SK-N-SH treated with all-trans-retinoic acid at 6 μM for 48 hours (cell line): ENCODE data around the gene KRTAP5-3.

Source experiments
- ATAC-seq: fragments of 200-7000 bp; cut with Tn5 transposase; 3 replicates; pipeline ENCODE4 v1.9.1; 2020; ENCODE audit warnings: mild to moderate bottlenecking, moderate library complexity
- ARNTL ChIP-seq: fragments of 450-650 bp; formaldehyde crosslinking; IDR thresholded peaks from 2 replicates; pipeline ENCODE4 v1.5.0; 2020; ENCODE audit warnings: low read depth, mild to moderate bottlenecking, moderate library complexity, borderline replicate concordance
- CSDC2 ChIP-seq: fragments of 250-450 bp; sonication (Bioruptor Pico); IDR thresholded peaks from 2 replicates; pipeline ENCODE4 v1.5.0; 2020; ENCODE audit warnings: mild to moderate bottlenecking, moderate library complexity
- ESRRG ChIP-seq: fragments of 250-450 bp; sonication (Bioruptor Pico); IDR thresholded peaks from 2 replicates; pipeline ENCODE4 v1.6.1; 2021; ENCODE audit warnings: mild to moderate bottlenecking
- GLIS3 ChIP-seq: fragments of 250-450 bp; sonication (Bioruptor Pico); IDR thresholded peaks from 2 replicates; pipeline ENCODE4 v1.5.0; 2020; ENCODE audit warnings: mild to moderate bottlenecking, moderate library complexity
- ISL1 ChIP-seq: fragments of 250-450 bp; sonication (Bioruptor Pico); IDR thresholded peaks from 2 replicates; pipeline ENCODE4 v2.1.2; 2022; ENCODE audit warnings: mild to moderate bottlenecking, moderate library complexity
- OSR1 ChIP-seq: fragments of 250-450 bp; sonication (Bioruptor Pico); IDR thresholded peaks from 2 replicates; pipeline ENCODE4 v1.8.0; 2022; ENCODE audit warnings: moderate library complexity, mild to moderate bottlenecking, inconsistent platforms
- PATZ1 ChIP-seq: fragments of 250-450 bp; sonication (Bioruptor Pico); IDR thresholded peaks from 2 replicates; pipeline ENCODE4 v1.8.0; 2020; ENCODE audit warnings: mild to moderate bottlenecking, moderate library complexity, borderline replicate concordance
- PPARA ChIP-seq: fragments of 250-450 bp; sonication (Bioruptor Pico); IDR thresholded peaks from 2 replicates; pipeline ENCODE4 v1.5.0; 2020; ENCODE audit warnings: mild to moderate bottlenecking, borderline replicate concordance
- RARB ChIP-seq: fragments of 250-450 bp; sonication (Bioruptor Pico); IDR thresholded peaks from 2 replicates; pipeline ENCODE4 v1.8.0; 2021; ENCODE audit warnings: mild to moderate bottlenecking, moderate library complexity
- SNAI2 ChIP-seq: fragments of 250-450 bp; sonication (Bioruptor Pico); IDR thresholded peaks from 2 replicates; pipeline ENCODE4 v1.5.0; 2020; ENCODE audit warnings: mild to moderate bottlenecking, moderate library complexity
- TCF4 ChIP-seq: fragments of 250-450 bp; sonication (Bioruptor Pico); IDR thresholded peaks from 2 replicates; pipeline ENCODE4 v1.8.0; 2021; ENCODE audit warnings: mild to moderate bottlenecking, moderate library complexity, borderline replicate concordance
- TOX ChIP-seq: fragments of 250-450 bp; sonication (Bioruptor Pico); IDR thresholded peaks from 2 replicates; pipeline ENCODE4 v1.8.0; 2021; ENCODE audit warnings: mild to moderate bottlenecking, moderate library complexity, borderline replicate concordance
- TSHZ2 ChIP-seq: fragments of 250-450 bp; sonication (Bioruptor Pico); IDR thresholded peaks from 2 replicates; pipeline ENCODE4 v1.5.0; 2020; ENCODE audit warnings: mild to moderate bottlenecking, moderate library complexity
- ZC3H10 ChIP-seq: fragments of 250-450 bp; sonication (Bioruptor Pico); IDR thresholded peaks from 2 replicates; pipeline ENCODE4 v1.5.1; 2021; ENCODE audit warnings: mild to moderate bottlenecking, moderate library complexity
- ZFP3 ChIP-seq: fragments of 250-450 bp; sonication (Bioruptor Pico); IDR thresholded peaks from 2 replicates; pipeline ENCODE4 v1.5.0; 2020; ENCODE audit warnings: mild to moderate bottlenecking, moderate library complexity
- ZFP30 ChIP-seq: fragments of 450-650 bp; formaldehyde crosslinking; IDR thresholded peaks from 2 replicates; pipeline ENCODE4 v1.5.0; 2022; ENCODE audit warnings: mild to moderate bottlenecking, moderate library complexity
- ZNF565 ChIP-seq: fragments of 450-650 bp; formaldehyde crosslinking; conservative IDR thresholded peaks from 2 replicates; pipeline ENCODE4 v1.5.0; 2020; ENCODE audit warnings: low read depth, mild to moderate bottlenecking, moderate library complexity
- ZNF70 ChIP-seq: fragments of 450-650 bp; formaldehyde crosslinking; IDR thresholded peaks from 2 replicates; pipeline ENCODE4 v1.5.0; 2020; ENCODE audit warnings: mild to moderate bottlenecking, moderate library complexity
- ZNF8 ChIP-seq: fragments of 450-650 bp; formaldehyde crosslinking; IDR thresholded peaks from 2 replicates; pipeline ENCODE4 v1.5.0; 2020; ENCODE audit warnings: mild to moderate bottlenecking, moderate library complexity
- TF ChIP-seq, protein P1 (sequence below): fragments of 250-450 bp; sonication (Bioruptor Pico); IDR thresholded peaks from 2 replicates; pipeline ENCODE4 v1.5.1; 2021; ENCODE audit warnings: mild to moderate bottlenecking, moderate library complexity
- TF ChIP-seq, protein P2 (sequence below): fragments of 250-450 bp; sonication (Bioruptor Pico); IDR thresholded peaks from 2 replicates; pipeline ENCODE4 v1.5.1; 2020; ENCODE audit warnings: low read depth, mild to moderate bottlenecking, moderate library complexity

KRTAP5-3 gene

DNA sequence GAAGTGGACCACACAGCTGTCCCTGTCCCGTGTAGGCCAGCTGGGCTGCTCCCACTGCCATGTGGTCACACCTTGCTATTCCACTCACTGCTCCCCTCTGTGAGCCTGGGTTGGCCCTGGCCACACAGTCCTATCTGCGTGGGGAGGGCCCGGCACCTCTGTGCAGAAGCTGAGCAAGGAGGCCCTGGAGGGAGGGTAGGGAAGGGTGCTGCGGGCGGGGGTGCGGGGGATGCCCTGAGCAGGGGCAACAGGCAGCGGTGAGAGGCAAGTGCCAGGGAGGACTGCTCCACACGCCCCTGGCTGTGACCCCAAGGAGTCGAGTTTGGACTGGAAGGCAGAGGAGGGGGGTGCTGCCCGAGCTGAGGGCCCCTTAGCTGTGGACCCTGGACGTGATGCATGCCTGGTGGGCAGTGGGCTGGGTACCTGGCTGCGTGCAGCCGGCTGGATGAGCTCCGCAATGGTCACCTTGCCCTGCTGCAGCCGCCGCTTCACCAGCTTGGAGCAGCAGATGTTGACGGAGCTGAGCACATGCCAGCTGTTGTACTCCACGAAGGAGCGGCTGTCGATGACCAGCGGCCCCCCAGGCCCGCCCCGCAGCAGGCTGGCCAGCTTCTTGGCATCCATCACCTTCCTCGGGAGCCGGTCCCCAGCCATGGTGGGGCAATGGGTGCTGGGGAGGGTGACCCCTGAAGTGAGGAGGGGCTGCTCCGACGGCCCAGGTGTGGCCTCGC lies 42.9 kb downstream of the KRTAP5-3 start:
- TF ChIP-seq OSR1 (CRISPR knock-in tag) (no peak), ZNF70 (CRISPR knock-in tag) (no peak), RARB (CRISPR knock-in tag) (no peak), CSDC2 (no peak), ZNF565 (CRISPR knock-in tag) (no peak)
- TF ChIP-seq, protein P1, sequence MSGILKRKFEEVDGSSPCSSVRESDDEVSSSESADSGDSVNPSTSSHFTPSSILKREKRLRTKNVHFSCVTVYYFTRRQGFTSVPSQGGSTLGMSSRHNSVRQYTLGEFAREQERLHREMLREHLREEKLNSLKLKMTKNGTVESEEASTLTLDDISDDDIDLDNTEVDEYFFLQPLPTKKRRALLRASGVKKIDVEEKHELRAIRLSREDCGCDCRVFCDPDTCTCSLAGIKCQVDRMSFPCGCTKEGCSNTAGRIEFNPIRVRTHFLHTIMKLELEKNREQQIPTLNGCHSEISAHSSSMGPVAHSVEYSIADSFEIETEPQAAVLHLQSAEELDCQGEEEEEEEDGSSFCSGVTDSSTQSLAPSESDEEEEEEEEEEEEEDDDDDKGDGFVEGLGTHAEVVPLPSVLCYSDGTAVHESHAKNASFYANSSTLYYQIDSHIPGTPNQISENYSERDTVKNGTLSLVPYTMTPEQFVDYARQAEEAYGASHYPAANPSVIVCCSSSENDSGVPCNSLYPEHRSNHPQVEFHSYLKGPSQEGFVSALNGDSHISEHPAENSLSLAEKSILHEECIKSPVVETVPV, result no peak

GRCh38 chr11:1564535-1565172 lies 43.6 kb downstream of the KRTAP5-3 start:
- peak; percentile 52 for ATAC-seq
- no peak for TF ChIP-seq ZFP3 (CRISPR knock-in tag)
- no peak for TF ChIP-seq TSHZ2 (CRISPR knock-in tag)
- TF ChIP-seq GLIS3 (CRISPR knock-in tag), result no peak
- TF ChIP-seq OSR1 (CRISPR knock-in tag), result no peak
- no peak for TF ChIP-seq TCF4 (CRISPR knock-in tag)
- TF ChIP-seq CSDC2, result no peak
- no peak for TF ChIP-seq ZFP30 (CRISPR knock-in tag)
- no peak for TF ChIP-seq ZC3H10 (CRISPR knock-in tag)
- no peak for TF ChIP-seq ZNF565 (CRISPR knock-in tag)
- TF ChIP-seq SNAI2 (CRISPR knock-in tag), result no peak
- no peak for TF ChIP-seq ESRRG
- TF ChIP-seq, protein P2, sequence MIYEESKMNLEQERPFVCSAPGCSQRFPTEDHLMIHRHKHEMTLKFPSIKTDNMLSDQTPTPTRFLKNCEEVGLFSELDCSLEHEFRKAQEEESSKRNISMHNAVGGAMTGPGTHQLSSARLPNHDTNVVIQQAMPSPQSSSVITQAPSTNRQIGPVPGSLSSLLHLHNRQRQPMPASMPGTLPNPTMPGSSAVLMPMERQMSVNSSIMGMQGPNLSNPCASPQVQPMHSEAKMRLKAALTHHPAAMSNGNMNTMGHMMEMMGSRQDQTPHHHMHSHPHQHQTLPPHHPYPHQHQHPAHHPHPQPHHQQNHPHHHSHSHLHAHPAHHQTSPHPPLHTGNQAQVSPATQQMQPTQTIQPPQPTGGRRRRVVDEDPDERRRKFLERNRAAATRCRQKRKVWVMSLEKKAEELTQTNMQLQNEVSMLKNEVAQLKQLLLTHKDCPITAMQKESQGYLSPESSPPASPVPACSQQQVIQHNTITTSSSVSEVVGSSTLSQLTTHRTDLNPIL (CRISPR knock-in tag), result no peak
- TF ChIP-seq PPARA (CRISPR knock-in tag), result no peak
- no peak for TF ChIP-seq TOX (CRISPR knock-in tag)
- TF ChIP-seq, protein P1, result no peak
- no peak for TF ChIP-seq ISL1
- TF ChIP-seq PATZ1 (CRISPR knock-in tag), result no peak
- no peak for TF ChIP-seq RARB (CRISPR knock-in tag)
- TF ChIP-seq ZNF8 (CRISPR knock-in tag), result no peak
- TF ChIP-seq ARNTL (CRISPR knock-in tag), result no peak

More for the DNA sequence above, 42.9 kb downstream of the KRTAP5-3 start:
- no peak for ATAC-seq
